Measurements from ENCODE around the gene RARRES2.
A peak's percentile ranks its signal among the peaks of the same experiment; 100 is the strongest.
"Not testable (repeated sequence)": the region's sequence is repeated elsewhere in the genome, so short reads cannot be mapped to it uniquely, and the experiment has no call there.

RARRES2 gene

GRCh38 chr7:150307904-150308303, 33.5 kb downstream of the RARRES2 start:
- Histone ChIP-seq H3K79me2 (ENCODE audit: control insufficient read depth, insufficient read depth, low read length, poor library complexity) (no peaks in the 10 kb centered on the region), H3K4me1 (ENCODE audit: control insufficient read depth in 1 of 2, insufficient read depth in 2 of 2, low read length in 2 of 2) (peaks cover 9 to 11% of the 10 kb centered on the region in 2 experiments), H3K23ac (ENCODE audit: low read length) (no peak overlapping the region), H3K18ac (ENCODE audit: low read length) (no peak overlapping the region), H2BK5ac (ENCODE audit: low read depth, low read length, poor library complexity) (no peak overlapping the region), H2AFZ (ENCODE audit: insufficient read depth, low read length, poor library complexity) (no peak overlapping the region), H3K4ac (ENCODE audit: low read depth, low read length) (no peak overlapping the region), H2BK120ac (ENCODE audit: insufficient read depth, low read length, poor library complexity) (no peak overlapping the region), H4K12ac (ENCODE audit: low read depth, low read length) (no peak overlapping the region), H4K8ac (ENCODE audit: low read depth, low read length) (no peak overlapping the region), H4K91ac (ENCODE audit: low read depth, low read length) (no peak overlapping the region), H3K4me2 (ENCODE audit: low read length) (no peak overlapping the region), H3K27ac (ENCODE audit: low read depth, low read length) (no peak overlapping the region), H3K27me3 (ENCODE audit: insufficient read depth, low read length) (no peaks in the 10 kb centered on the region), H3K36me3 (ENCODE audit: control insufficient read depth in 1 of 2, insufficient read depth in 2 of 2, low read length in 2 of 2) (no peaks in the 10 kb centered on the region), H3K79me1 (ENCODE audit: low read length) (peaks cover 18% of the 10 kb centered on the region), H3K9ac (ENCODE audit: low read length) (no peak overlapping the region), H3K4me3 (ENCODE audit: low read depth, low read length) (no peak overlapping the region), H2BK12ac (ENCODE audit: low read length) (peak overlapping the region; percentile 30), H2AK5ac (ENCODE audit: low read length) (no peak overlapping the region), H3K14ac (ENCODE audit: low read length) (no peak overlapping the region), H3K9me3 (ENCODE audit: insufficient read depth, low read depth, low read length) (no peaks in the 10 kb centered on the region)
- no peak for DNase-seq
- WGBS (ENCODE audit: extremely low coverage, insufficient coverage, insufficient read length), result 96% methylated on average over 1 of the region's 9 CpGs

GRCh38 chr7:150307129-150307528, 34.3 kb downstream of the RARRES2 start:
- Histone ChIP-seq H3K18ac (ENCODE audit: low read length) (no peak overlapping the region), H2BK5ac (ENCODE audit: low read depth, low read length, poor library complexity) (no peak overlapping the region), H3K4ac (ENCODE audit: low read depth, low read length) (no peak overlapping the region), H2AK5ac (ENCODE audit: low read length) (no peak overlapping the region), H3K9me3 (ENCODE audit: insufficient read depth, low read depth, low read length) (no peaks in the 10 kb centered on the region), H3K4me3 (ENCODE audit: low read depth, low read length) (no peak overlapping the region), H3K4me1 (ENCODE audit: control insufficient read depth in 1 of 2, insufficient read depth in 2 of 2, low read length in 2 of 2) (peaks cover 8 to 9% of the 10 kb centered on the region in 2 experiments), H2BK120ac (ENCODE audit: insufficient read depth, low read length, poor library complexity) (no peak overlapping the region), H4K12ac (ENCODE audit: low read depth, low read length) (no peak overlapping the region), H3K27ac (ENCODE audit: low read depth, low read length) (no peak overlapping the region), H3K14ac (ENCODE audit: low read length) (no peak overlapping the region), H3K4me2 (ENCODE audit: low read length) (no peak overlapping the region), H2AFZ (ENCODE audit: insufficient read depth, low read length, poor library complexity) (no peak overlapping the region), H3K79me1 (ENCODE audit: low read length) (peaks cover 17% of the 10 kb centered on the region), H4K91ac (ENCODE audit: low read depth, low read length) (no peak overlapping the region), H4K8ac (ENCODE audit: low read depth, low read length) (no peak overlapping the region), H3K79me2 (ENCODE audit: control insufficient read depth, insufficient read depth, low read length, poor library complexity) (no peaks in the 10 kb centered on the region), H3K27me3 (ENCODE audit: insufficient read depth, low read length) (no peaks in the 10 kb centered on the region), H3K36me3 (ENCODE audit: control insufficient read depth in 1 of 2, insufficient read depth in 2 of 2, low read length in 2 of 2) (no peaks in the 10 kb centered on the region), H3K23ac (ENCODE audit: low read length) (no peak overlapping the region), H2BK12ac (ENCODE audit: low read length) (no peak overlapping the region), H3K9ac (ENCODE audit: low read length) (no peak overlapping the region)
- WGBS (ENCODE audit: extremely low coverage, insufficient coverage, insufficient read length), result no CpG with 5 or more reads among the region's 3 CpGs
- no peak for DNase-seq

GRCh38 chr7:150306377-150306776, 35.1 kb downstream of the RARRES2 start:
- H3K9ac ChIP-seq (ENCODE audit: low read length); H3K14ac ChIP-seq (ENCODE audit: low read length); H2AK5ac ChIP-seq (ENCODE audit: low read length); H2BK5ac ChIP-seq (ENCODE audit: low read depth, low read length, poor library complexity); DNase-seq; H3K4ac ChIP-seq (ENCODE audit: low read depth, low read length); H2AFZ ChIP-seq (ENCODE audit: insufficient read depth, low read length, poor library complexity); H4K12ac ChIP-seq (ENCODE audit: low read depth, low read length); H3K27ac ChIP-seq (ENCODE audit: low read depth, low read length); H3K4me2 ChIP-seq (ENCODE audit: low read length); H3K36me3 ChIP-seq (ENCODE audit: control insufficient read depth in 1 of 2, insufficient read depth in 2 of 2, low read length in 2 of 2); H3K79me2 ChIP-seq (ENCODE audit: control insufficient read depth, insufficient read depth, low read length, poor library complexity); H3K18ac ChIP-seq (ENCODE audit: low read length); H3K4me1 ChIP-seq (ENCODE audit: control insufficient read depth in 1 of 2, insufficient read depth in 2 of 2, low read length in 2 of 2); H2BK12ac ChIP-seq (ENCODE audit: low read length); H3K4me3 ChIP-seq (ENCODE audit: low read depth, low read length); H4K8ac ChIP-seq (ENCODE audit: low read depth, low read length); H3K27me3 ChIP-seq (ENCODE audit: insufficient read depth, low read length); H3K23ac ChIP-seq (ENCODE audit: low read length); H3K9me3 ChIP-seq (ENCODE audit: insufficient read depth, low read depth, low read length): not testable (repeated sequence)
- peak overlapping the region; percentile 43 for H2BK120ac ChIP-seq (ENCODE audit: insufficient read depth, low read length, poor library complexity)
- H3K79me1 ChIP-seq (ENCODE audit: low read length), result peaks cover 12% of the 10 kb centered on the region
- WGBS (ENCODE audit: extremely low coverage, insufficient coverage, insufficient read length), result no CpG with 5 or more reads among the region's 5 CpGs
- H4K91ac ChIP-seq (ENCODE audit: low read depth, low read length), result peak overlapping the region; percentile 28

- not testable (repeated sequence) for H3K4me3 ChIP-seq (ENCODE audit: low read depth, low read length); H3K79me1 ChIP-seq (ENCODE audit: low read length); H3K18ac ChIP-seq (ENCODE audit: low read length); DNase-seq; H4K8ac ChIP-seq (ENCODE audit: low read depth, low read length); H3K79me2 ChIP-seq (ENCODE audit: control insufficient read depth, insufficient read depth, low read length, poor library complexity); H3K4ac ChIP-seq (ENCODE audit: low read depth, low read length); H3K27me3 ChIP-seq (ENCODE audit: insufficient read depth, low read length); H3K9me3 ChIP-seq (ENCODE audit: insufficient read depth, low read depth, low read length); H3K4me1 ChIP-seq (ENCODE audit: control insufficient read depth in 1 of 2, insufficient read depth in 2 of 2, low read length in 2 of 2); H3K36me3 ChIP-seq (ENCODE audit: control insufficient read depth in 1 of 2, insufficient read depth in 2 of 2, low read length in 2 of 2); H4K91ac ChIP-seq (ENCODE audit: low read depth, low read length); H4K12ac ChIP-seq (ENCODE audit: low read depth, low read length); H2BK120ac ChIP-seq (ENCODE audit: insufficient read depth, low read length, poor library complexity); H3K23ac ChIP-seq (ENCODE audit: low read length); H2BK12ac ChIP-seq (ENCODE audit: low read length); H2AK5ac ChIP-seq (ENCODE audit: low read length); H3K4me2 ChIP-seq (ENCODE audit: low read length); H2AFZ ChIP-seq (ENCODE audit: insufficient read depth, low read length, poor library complexity); H3K9ac ChIP-seq (ENCODE audit: low read length); H3K27ac ChIP-seq (ENCODE audit: low read depth, low read length); H2BK5ac ChIP-seq (ENCODE audit: low read depth, low read length, poor library complexity); H3K14ac ChIP-seq (ENCODE audit: low read length)
- WGBS (ENCODE audit: extremely low coverage, insufficient coverage, insufficient read length), result no CpG with 5 or more reads among the region's 2 CpGs
Observed at GRCh38 chr7:150305903-150306284, 35.5 kb downstream of the RARRES2 start.

Data from trophoblast cell (in vitro differentiated cells and primary cell).